ENCODE data around the gene BCOR. TPM values are rescaled to one million over a fixed set of nuclear protein-coding genes. Genes with fewer than 3 reads are reported as not detected.
A peak's percentile ranks its signal among the peaks of the same experiment; 100 is the strongest.

Gene BCOR
- total RNA-seq, 2 donors from 2014 or later, result 22.8 to 23.7 TPM

DNA sequence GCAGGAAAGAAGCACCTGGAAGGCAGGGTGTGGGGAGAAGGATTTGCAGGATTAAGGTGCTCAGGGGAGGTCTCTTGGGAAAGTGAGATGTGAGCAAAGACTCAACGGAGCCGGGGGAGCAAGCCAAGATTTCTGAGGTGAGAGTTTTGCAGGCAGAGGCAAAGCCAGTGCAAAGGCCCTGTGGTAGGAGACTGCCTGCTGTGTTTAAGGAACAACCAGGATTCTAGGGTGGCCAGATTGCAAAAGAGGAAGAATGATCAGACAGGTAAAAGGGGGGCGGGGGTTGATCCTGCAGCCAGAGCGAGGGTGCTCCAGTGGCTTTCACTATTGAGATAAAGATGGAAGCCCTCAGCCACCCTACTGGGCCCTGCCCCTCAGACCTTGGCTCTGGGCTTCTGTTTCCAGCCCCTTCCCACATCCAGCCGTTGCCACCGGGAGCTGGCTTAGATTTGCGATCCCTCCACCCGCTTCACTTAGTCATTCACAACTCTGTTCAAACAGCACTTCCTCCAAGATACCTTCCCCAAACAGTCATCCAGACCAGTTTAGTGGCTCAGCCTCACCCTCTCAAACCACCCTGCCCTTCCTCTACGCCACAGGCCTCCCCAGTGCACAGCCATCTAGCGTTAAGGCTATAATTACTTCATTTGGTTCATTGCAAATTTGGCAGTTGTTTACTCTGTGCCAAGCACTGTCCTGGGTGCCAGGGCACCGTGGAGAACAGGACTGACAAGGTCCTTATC, 23.3 kb upstream of the BCOR start:
- intact Hi-C loops (cut with DNase I), result no loop called here
- no peak for DNase-seq (ENCODE audit: low spot score)

DNA sequence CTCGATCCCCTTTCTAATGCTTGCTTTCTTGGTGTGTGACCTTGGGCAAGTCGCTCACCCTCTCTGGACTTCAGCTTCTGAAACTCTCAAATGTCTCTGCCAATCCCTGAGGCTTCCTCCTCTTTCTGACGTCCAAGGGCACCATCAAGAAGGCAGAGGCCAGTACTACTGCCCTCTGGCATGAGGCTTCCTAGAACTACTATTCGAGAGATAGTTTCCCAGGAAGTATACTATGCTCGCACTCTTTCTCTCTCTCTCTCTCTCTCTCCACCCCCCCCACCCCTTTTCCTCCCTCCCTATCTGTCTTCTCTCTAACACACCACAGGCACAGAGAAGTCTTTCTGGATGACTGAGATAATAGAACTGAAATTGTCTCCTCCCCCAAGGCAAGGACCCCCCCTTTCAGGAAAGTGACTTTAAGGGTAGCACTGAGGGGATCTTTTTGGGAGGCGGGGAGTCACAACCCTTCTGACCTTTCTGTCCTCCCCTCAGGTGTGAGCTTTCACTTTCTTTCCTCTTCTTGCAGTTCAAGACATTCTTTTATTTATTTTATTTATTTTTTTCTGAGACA, 20.0 kb upstream of the BCOR start:
- intact Hi-C loops (cut with DNase I), result no loop called here

DNA sequence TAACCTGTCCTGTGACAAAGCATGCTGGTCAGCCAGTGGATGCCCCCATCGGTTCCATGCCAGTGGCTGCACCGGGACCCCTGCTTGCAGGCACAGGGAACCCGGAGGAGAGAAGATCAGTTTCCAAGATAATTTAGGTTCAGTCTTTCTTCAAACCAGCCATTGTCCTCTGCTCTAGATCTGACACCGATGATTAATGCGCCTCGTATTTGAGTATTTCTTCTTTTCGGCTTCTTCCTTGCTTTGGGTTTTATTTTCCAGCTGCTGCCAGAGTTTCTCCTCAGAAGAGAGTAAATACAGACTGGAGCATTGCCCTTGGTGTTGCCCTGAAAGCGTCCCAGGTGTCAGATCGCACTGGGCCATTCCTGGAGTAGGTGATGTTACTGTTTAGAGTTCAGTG, 19.2 kb upstream of the BCOR start:
- DNase-seq (ENCODE audit: low spot score), result no peak
- intact Hi-C loops (cut with DNase I), result no loop called here

More for the DNA sequence above, 20.0 kb upstream of the BCOR start:
- DNase-seq (ENCODE audit: low spot score), result no peak

DNA sequence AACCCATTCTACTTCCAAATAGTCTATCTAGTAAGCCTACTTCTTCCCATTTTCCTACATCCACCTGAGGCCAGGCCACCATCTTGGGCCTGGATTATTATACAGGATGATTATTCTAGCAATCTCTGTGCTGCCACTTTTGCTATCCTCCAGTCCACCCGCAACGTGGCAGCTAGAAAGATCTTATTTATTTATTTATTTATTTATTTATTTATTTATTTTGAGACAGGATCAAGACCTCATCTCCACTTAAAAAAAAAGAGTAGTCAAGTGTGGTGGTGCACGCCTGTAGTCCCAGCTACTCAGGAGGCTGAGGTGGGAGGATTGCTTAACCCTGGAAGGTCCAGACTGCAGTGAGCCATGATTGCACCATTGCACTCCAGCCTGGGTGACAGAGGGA, 15.2 kb upstream of the BCOR start:
- intact Hi-C loops (cut with DNase I), result no loop called here
- DNase-seq (ENCODE audit: low spot score), result no peak

DNA sequence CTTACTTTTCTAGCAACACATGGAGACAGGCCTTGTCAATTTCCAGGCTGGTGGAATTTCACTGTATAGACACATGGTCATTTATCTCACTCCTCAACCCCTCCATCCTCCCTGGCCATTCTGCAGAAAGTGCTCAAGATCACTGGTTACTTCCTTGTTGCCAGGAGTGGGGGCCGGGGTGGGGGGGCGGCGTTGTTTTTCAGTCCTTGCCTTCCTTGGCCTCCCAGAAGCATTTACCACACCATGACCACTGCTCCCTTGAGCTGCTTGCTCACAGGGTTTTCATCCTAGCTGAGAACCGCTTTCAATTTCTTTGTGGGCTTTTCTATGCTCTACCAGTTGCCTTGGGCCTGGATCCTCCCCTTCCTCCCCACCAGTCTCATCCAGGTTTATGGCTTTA, 14.1 kb upstream of the BCOR start:
- intact Hi-C loops (cut with DNase I), result no loop called here
- DNase-seq (ENCODE audit: low spot score), result no peak

DNA sequence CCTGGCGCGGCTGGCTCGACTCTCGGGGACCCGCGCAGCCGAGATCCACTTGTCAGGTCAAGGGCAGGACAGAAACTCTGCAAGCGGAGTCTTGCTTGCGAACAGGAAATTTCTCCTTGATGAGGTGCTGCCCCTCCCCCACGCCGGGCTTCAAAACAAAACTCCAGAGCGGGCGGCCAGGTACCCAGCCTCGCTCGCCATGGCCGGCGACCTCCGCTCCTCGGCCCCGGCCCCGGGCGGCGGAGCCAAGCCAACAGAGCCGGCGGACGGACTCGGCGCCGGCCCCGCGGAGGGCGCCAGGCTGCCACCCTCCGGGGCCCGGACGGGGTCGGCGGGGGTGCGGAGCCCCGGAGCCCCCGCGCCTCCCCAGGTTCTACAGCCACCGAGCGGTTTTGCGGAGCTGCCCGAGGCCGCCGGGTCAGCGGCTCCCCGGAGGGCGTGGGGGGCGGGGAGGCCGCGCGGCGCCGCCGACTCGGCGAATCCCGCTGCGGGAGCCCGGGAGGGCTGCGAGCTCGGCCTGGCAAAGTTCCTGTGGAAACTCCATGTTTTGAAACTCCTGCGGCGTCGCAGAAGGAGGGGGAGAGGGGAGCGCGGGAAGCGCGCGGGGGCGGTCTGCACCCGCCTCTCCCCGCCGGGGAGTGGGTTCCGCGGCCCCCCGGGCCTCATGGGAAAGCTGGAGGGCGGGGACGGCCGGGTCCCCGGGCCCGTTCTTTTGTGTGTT, 11.7 kb upstream of the BCOR start:
- intact Hi-C loops (cut with DNase I), result loop anchor here (5.0 to 10.0 kb wide), 2 partner anchors 38 to 45 kb away; no protein-coding TSS in a partner anchor
- peak; percentile 87 for DNase-seq (ENCODE audit: low spot score)

DNA sequence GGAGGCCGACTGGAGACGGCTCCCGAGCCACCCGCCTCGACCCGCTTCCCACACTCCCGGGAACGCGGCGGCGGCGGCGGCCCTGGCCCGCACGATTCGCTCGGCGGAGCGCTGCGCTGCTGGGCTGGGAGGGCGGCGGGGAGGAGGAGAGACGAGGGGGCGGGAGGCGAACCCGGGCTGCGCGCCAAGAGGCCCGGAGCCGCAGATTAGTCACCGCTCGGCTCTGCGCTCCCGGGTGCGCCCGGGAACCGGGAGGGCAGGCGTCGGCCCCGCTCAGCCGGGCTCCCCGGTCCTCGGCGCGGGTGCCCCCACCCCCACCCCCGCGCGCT, 11.2 kb upstream of the BCOR start:
- peak; percentile 92 for DNase-seq (ENCODE audit: low spot score)
- intact Hi-C loops (cut with DNase I), result loop anchor here (5.0 to 10.0 kb wide), 2 partner anchors 38 to 46 kb away; no protein-coding TSS in a partner anchor

DNA sequence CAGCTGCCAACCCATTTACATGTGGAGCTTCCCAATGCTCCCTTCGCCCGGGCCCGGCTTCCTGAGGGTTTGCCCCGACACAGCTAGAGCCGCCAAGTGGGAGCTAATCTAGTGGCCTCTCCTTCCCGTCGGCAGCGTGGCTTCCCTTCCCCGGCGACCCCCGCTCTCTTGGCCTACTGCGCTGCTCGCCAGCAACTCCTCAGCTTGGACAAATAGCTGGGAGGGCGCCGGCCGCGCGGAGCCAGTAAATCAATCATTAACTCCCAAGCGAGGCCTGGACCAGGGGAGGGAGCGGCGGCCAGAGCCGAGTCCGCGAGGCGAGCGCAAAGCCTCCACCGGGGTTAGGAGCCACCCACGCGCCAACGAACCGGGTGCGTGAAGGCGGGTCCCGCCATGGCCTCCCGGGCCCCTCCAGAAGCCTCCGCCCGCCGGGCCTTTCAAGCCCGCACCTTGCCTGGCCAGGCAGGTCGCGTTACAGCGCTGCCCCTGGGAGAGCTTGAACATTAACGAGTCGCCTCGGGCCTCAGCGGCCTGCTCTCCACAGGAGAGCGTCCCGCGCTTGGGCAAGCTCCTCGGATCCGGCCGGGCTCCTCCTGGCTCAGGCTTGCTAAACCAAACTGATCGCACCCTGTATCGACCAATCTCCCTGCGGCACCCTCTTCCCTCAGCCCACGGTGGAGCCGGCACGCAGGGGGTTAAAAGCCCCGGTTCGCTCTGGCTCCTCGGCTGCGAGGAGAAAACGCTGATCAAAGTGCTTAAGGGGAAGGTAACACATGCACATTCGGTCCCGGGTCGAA, 10.6 kb upstream of the BCOR start:
- intact Hi-C loops (cut with DNase I), result loop anchor here (5.0 to 10.0 kb wide), 2 partner anchors 39 to 46 kb away; no protein-coding TSS in a partner anchor
- peak; percentile 87 for DNase-seq (ENCODE audit: low spot score)

DNA sequence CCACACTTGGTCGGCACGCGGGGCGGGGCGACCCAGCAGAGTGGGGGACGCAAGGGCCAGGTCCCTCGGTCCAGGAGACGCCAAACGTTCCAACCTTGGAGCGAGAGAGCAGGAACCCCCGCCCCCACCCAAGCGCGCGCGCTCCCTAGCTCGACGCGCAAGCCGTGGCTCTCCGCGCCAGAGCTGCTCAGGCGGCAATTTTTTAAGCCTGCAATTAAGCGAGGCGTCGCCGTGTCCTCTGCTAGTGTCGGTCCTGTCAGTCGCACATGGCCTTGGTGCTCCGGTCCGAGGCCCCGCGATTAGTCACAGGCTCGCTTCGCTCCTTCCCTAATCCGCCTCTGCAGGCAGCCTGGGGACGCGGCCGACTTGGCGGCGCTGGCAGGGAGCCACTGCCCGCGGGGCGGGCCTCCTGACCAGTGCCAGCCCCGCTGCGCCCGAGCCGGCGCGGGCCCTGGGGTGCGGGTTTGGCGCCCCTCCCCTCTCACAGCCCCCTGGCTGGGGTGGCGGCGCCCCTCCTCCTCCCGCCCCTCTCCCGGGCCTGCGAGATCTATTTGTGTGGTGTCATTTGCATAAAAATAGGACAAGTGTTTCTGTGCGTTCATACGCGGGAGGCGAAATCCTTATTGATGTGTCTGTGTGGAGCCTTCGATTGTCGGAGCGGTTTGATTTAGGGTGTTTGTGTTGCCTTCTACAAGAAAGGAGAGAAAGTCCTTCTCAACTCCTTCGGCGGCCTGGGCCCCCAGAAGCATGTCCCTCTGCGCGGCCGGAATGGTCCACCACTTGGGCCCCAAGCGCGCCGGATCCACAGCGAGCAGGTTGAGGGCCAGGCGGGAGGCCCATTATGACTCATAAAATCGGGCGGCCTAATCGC, 9.8 kb upstream of the BCOR start:
- peak; percentile 90 for DNase-seq (ENCODE audit: low spot score)
- intact Hi-C loops (cut with DNase I), result loop anchor here (5.0 to 10.0 kb wide), 2 partner anchors 40 to 47 kb away; no protein-coding TSS in a partner anchor

DNA sequence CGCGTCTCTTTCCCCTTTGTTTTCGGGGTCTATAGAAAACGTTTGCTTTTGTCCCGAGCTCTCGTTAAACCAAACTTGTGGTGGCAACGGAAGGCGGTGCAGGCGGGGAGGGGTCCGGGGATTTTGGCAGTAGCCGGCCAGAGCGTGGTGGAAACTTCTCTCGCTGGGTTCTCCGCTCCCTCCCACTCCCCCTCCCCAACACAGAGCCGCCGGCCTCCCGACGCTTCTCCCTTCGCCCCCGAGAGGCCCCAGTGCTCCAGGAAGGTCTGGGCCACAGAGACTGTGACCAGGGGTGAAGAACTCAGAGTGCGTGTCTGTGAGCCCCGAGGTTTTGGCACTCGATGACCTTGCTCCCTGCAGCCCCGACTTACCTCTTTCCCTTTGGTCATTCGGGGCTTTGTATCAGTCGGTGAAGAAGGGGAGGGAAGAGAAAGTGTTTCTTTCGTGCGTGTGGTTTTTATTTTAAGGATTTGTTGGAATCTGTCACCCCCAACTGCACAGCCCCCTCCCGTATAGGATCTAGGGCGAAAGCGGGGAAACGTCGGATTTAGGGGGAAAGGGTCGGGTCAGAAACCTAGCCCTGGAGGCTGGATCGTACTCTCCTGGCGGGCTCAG, 9.0 kb upstream of the BCOR start:
- DNase-seq (ENCODE audit: low spot score), result no peak
- intact Hi-C loops (cut with DNase I), result loop anchor here (5.0 to 10.0 kb wide), 2 partner anchors 41 to 48 kb away; no protein-coding TSS in a partner anchor

DNA sequence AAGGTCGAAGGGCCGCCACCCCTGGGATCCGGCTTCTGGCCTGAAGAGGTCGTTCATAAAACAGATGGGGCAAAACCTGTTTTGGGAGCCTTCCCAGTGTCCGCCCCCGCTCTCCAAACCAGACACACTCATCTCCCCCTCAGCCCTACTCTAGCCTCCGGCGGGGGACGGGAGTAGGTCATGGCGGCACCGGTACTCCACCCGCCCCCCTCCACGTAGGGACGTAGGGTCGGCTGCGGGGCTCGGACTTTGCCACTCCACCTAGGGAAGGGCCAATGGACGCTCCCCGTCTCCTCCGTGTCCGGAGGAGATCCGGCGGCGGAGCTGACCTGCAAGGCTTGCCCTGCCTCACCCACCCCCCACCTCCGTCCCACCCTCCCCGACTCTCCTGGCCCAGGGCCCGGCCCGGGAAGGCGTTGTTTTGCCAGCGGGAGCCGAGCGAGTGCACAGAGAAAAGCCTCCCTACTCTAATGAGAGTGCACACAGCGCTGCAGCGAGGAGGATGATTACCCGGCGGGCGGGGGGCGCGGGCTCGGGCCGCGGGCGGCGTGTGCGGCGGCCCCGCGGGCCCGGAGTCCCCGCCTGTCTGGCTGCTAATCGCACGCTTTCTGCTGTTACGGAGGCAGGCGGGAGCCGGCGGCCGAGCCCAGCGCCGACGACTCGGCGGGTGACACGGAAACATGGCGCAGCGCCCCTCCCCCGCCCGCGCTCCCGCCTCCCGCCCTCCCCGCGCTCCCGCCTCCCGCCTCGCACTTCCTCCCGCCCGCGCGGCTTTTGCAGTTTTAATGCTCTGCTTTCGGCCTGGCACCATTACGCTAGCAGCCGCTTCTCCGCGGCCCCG, 8.3 kb upstream of the BCOR start:
- DNase-seq (ENCODE audit: low spot score), result peak; percentile 91
- intact Hi-C loops (cut with DNase I), result loop anchor here (5.0 to 10.0 kb wide), 2 partner anchors 41 to 49 kb away; no protein-coding TSS in a partner anchor

DNA sequence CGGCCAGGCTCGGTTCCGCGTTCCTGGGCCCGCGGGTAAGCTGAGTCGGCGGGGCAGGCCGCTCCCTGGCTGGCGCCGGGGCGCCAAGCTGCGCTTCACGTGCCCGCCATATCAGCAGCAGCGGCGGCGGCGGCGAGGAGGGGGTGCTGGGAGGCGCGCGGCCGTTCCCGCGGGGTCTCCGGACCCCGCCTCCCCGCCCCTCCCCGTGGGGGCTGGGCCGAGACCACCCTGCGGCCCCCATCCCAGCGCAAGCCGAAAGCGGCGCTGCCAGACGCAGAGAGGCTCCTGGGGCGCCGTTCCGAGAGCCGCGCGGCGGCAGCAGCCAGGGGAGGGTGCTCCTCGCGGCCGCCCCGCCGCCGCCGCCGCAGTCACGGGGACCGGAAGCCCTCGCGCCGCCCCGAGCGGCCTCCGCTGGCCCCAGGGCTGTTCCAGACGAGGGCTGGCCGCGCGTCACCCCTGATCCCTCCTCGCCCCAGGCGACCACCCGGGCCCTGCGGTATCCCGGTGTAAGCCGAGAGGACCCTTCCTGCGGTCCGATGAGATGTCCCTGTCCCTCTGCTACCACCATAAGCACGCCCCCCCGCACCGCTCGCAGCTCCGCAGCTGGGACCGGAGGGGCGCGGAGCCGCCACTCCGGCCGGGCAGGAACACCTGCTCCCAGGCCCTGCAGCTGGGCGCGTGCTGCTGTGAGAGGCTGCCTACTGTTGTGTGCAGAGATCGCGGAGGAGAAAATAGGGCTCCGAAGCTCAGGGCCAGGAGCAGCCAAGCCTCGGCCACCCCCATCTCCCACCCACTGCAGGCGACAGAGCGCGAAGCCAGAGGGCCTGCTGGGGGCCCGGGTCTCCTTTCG, 7.5 kb upstream of the BCOR start:
- DNase-seq (ENCODE audit: low spot score), result no peak
- intact Hi-C loops (cut with DNase I), result loop anchor here (5.0 to 10.0 kb wide), 2 partner anchors 42 to 50 kb away; no protein-coding TSS in a partner anchor

DNA sequence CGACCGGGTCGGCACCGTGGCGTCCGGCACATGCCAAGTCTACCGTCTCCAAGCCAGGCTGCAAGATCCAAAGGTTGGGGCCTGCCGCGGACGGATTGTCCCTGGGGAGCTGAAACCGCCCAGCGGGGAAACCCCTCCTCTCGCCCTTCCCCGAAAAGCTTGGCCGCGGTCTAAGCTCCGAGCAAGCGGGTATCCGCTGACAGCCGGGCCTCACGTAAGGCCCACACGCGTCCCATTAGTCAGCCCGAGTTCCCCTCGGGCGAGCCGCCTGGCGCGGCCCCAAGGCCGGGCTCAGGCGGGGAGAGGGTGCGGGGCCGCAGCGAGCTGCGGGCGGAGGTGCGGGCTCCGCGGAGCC, 6.8 kb upstream of the BCOR start:
- intact Hi-C loops (cut with DNase I), result loop anchor here in 1 of 2 donors (10.0 kb wide), 1 partner anchor 50 kb away; no protein-coding TSS in a partner anchor
- DNase-seq (ENCODE audit: low spot score), result peak; percentile 90

DNA sequence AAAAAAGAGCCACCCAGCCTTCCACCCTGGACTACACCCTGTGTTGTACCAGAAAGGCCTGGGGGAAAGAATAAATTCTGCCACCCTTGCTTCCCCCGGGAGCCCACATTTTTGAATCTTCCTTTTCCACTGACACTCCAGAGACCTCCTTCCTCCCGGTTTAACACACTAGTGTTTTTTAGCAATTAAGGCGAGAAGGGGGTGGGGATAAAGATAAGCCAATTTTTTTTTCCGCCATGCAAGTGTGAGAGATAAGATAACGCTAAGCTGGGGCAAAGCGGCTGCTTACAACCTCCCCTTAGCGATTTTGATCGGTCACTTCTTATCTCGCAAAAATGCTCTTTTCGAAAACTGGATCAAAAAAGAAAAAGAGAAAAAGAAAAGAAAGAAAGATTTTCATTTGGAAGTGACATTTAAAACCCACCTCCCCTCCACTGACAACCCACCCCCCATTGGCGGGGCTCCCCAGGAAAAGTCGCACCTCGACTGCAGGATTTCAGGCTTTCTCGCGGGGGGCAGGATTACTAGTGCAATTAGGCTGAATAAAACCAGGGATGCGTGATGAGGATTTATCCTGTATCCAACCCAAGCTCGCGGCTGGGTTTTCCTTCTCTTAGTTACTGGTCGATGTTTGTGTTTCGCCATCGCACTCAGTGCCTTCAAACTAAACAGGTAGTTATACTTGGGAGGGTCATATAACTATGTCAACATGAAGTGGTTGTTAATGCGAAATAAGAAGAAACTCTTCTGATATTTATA, 6.0 kb upstream of the BCOR start:
- no peak for DNase-seq (ENCODE audit: low spot score)
- intact Hi-C loops (cut with DNase I), result loop anchor here in 1 of 2 donors (10.0 kb wide), 1 partner anchor 51 kb away; no protein-coding TSS in a partner anchor

All from posterior vena cava (tissue), 2 donors.